Activated gamma-delta T cell treated with anti-CD3 and anti-CD28 coated beads, Interleukin-2, amount 50 U/mL, for 16 hours (primary cell): ENCODE results near the gene TSSK2.

Experiments
- DNase-seq: peaks from one replicate; pipeline ENCODE4 v3.0.0-alpha.2; 2020; ENCODE audit warnings: low read depth

Gene TSSK2

GRCh38 chr22:19106886-19107729 is 24.0 kb upstream of the TSSK2 start:
- no peak for DNase-seq

GRCh38 chr22:19107730-19108074 is 23.4 kb upstream of the TSSK2 start:
- DNase-seq: no peak

- DNase-seq: no peak
Observed at GRCh38 chr22:19108807-19109197, 22.3 kb upstream of the TSSK2 start.

GRCh38 chr22:19109198-19110063 is 21.7 kb upstream of the TSSK2 start:
- peak; percentile 39 for DNase-seq

- no peak for DNase-seq
Observed at GRCh38 chr22:19110064-19110458, 21.0 kb upstream of the TSSK2 start.

GRCh38 chr22:19110646-19111045 is 20.5 kb upstream of the TSSK2 start:
- no peak for DNase-seq

GRCh38 chr22:19111140-19111539 is 20.0 kb upstream of the TSSK2 start:
- DNase-seq: no peak

- no peak for DNase-seq
Observed at GRCh38 chr22:19111584-19111983, 19.5 kb upstream of the TSSK2 start.

GRCh38 chr22:19113429-19113828 is 17.7 kb upstream of the TSSK2 start:
- DNase-seq: no peak

GRCh38 chr22:19114984-19115552 is 16.0 kb upstream of the TSSK2 start:
- DNase-seq: no peak

GRCh38 chr22:19115628-19116027 is 15.5 kb upstream of the TSSK2 start:
- no peak for DNase-seq

- no peak for DNase-seq
Observed at GRCh38 chr22:19117111-19117512, 14.0 kb upstream of the TSSK2 start.

GRCh38 chr22:19118329-19118880 is 12.7 kb upstream of the TSSK2 start:
- no peak for DNase-seq

GRCh38 chr22:19119949-19120348 is 11.2 kb upstream of the TSSK2 start:
- no peak for DNase-seq

- DNase-seq: no peak
Observed at GRCh38 chr22:19120829-19121630, 10.1 kb upstream of the TSSK2 start.

- peak; percentile 6 for DNase-seq
Observed at GRCh38 chr22:19121631-19122142, 9.4 kb upstream of the TSSK2 start.

GRCh38 chr22:19122143-19122751 is 8.9 kb upstream of the TSSK2 start, which contains the start of gene DGCR2:
Gene DGCR2, minus strand, starts transcription at chr22:19122412. Its CDS starts 206 bp downstream, at chr22:19122206.
- peak; percentile 93 for DNase-seq

GRCh38 chr22:19122752-19123492 is 8.2 kb upstream of the TSSK2 start:
- no peak for DNase-seq

- no peak for DNase-seq
Observed at GRCh38 chr22:19123936-19124335, 7.2 kb upstream of the TSSK2 start.

- no peak for DNase-seq
Observed at GRCh38 chr22:19124377-19124776, 6.7 kb upstream of the TSSK2 start.
